GM21515 (cell line): ENCODE measurements around the gene MCF2L2.
"Not testable (repeated sequence)": the region's sequence is repeated elsewhere in the genome, so short reads cannot be mapped to it uniquely, and the experiment has no call there.

Experiments used
- ATAC-seq: cut with Tn5 transposase; IDR thresholded peaks from one replicate; pipeline ENCODE4 v1.9.1; 2021; ENCODE audit not compliant: unreplicated experiment

Gene MCF2L2

GRCh38 chr3:183396662-183397391 is 31.6 kb downstream of the MCF2L2 start:
- ATAC-seq: no peak

- ATAC-seq: no peak
Observed at GRCh38 chr3:183394150-183394549, 34.3 kb downstream of the MCF2L2 start.

DNA sequence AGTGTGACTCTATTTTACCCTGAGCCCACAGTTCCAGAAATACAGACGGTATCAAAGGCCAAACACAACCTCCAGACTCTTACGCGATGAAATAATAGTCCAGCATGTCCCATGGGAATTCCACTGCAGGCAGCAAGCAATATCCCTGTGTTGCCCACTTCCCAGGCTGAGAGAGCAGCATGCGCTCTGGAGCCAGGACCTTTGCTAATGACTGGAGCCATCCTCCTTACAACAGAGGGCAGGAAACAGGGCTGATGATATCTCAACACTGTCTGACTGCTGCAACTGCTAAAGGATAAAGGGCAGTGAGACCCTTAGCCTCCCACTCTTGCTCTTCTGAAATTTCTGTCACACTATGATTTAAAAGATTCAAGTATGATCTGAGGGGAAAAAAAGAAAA is 34.8 kb downstream of the MCF2L2 start:
- ATAC-seq: no peak

GRCh38 chr3:183392186-183393034 is 36.0 kb downstream of the MCF2L2 start:
- no peak for ATAC-seq

DNA sequence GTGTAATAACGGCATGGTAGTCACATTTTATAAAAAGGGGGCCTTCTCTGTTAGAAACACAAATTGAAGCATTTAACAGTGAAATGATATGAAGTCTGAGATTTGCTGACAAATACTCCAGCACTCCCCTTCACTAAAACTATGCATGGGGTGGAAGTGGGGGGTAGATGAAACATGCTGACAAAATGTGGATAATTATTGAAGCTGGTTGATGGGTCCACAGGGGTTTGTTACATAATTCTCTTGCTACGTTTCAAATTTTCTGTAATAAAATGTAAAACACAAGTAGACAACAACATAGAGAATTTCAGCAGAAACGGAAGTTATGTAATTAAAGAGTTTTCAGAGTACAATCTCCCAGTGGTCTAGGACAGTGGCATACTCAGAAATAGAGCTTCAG is 37.0 kb downstream of the MCF2L2 start:
- ATAC-seq: no peak

- no peak for ATAC-seq
Observed at GRCh38 chr3:183390844-183391243, 37.6 kb downstream of the MCF2L2 start.

DNA sequence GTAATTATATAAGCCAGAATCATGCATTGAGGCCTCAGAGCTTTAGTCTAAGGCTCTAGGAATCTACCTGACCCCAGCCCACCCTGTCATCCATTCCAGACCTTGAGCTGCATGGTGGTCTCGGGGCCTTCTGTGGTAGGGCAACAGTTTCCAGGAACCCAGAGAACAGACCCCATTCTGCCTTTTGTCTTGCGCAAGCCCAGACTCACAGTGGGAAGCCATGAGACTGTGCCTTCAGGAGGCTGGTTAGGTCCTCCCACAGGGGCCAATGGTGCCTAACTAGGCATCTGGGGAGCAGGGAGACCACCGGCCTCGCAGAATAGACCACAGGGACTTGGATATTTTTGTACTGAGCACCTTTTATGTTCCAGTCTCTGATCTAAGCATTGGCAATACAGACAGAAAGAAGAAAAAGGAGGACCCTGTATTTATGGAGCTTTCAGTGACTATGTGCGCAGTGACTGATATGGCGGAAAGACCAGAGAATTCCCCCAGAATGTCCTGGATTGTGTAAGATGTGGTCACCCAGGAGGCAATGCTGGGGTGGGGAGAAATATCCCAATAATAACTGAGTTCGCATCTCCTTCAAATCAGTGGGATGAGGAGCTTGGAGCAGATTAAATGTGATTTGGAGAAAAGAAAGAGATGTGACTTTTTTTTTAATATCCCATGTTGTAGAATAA is 40.1 kb downstream of the MCF2L2 start:
- no peak for ATAC-seq

GRCh38 chr3:183387797-183388196 is 40.6 kb downstream of the MCF2L2 start:
- ATAC-seq: no peak

GRCh38 chr3:183386651-183387050 is 41.8 kb downstream of the MCF2L2 start:
- ATAC-seq: no peak

DNA sequence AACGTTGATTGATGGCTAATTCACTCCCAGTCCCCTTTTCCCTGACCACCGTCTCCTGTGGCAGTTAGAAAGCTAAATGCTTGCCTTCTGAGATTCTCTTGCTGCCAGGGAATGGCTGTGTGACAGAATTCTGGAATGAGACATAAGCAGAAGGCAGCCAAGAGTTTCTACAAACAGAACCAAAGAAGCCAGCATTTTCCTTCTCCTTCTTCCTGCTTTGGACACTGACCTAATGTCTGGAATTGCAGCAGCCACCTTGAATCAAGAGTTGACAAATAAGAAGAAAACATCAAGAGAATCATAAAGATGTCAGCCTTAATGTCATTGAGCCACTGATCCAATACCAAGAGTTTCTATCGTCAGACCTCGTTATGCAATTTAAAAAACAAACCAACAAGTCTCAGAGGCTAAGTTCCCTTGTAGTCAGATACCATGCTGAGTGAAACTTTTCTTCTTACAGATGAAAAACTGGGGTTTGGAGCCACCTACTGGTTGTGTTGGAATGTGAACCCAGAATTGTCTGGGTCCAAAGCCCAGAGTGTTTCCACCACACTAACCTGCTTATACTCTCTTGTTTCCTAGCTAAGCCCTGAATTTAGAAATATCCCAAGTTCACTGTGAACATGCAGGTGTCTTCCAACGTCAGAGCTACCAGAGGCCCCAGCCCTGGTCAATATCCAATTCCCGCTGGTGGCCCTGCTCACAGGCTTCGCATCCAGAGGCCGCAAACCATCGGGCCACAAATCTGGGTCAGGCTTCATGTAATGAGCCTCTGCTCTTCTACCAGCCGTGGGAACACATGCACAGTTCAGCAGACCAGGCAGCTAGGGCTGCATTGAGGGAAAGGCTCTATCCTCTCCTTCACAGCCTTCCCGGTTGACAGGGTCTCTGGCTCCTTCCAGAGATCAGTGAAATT is 42.5 kb downstream of the MCF2L2 start:
- ATAC-seq: peak; percentile 68

DNA sequence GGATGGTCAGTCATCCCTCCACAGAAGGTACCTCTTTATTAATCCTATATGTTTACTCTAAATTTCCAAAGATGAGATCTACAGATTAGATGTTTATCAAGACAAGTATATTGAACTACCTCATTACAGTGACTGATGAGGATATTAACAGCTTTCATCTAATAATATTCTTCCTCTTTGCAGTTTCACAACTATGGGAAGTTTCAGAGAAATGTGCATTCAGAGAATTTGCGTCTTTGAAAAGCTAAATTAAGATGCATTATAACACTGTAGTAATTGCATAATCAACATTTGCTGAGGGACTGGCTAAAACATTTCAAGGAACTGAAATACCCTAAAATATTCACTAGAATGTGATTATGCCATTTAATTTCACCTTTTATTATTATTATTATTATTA is 46.7 kb downstream of the MCF2L2 start:
- ATAC-seq: no peak

- ATAC-seq: no peak
Observed at GRCh38 chr3:183381179-183381578, 47.2 kb downstream of the MCF2L2 start.

- no peak for ATAC-seq
Observed at GRCh38 chr3:183378951-183379350, 49.5 kb downstream of the MCF2L2 start.

GRCh38 chr3:183378545-183378944 is 49.9 kb downstream of the MCF2L2 start:
- ATAC-seq: no peak

DNA sequence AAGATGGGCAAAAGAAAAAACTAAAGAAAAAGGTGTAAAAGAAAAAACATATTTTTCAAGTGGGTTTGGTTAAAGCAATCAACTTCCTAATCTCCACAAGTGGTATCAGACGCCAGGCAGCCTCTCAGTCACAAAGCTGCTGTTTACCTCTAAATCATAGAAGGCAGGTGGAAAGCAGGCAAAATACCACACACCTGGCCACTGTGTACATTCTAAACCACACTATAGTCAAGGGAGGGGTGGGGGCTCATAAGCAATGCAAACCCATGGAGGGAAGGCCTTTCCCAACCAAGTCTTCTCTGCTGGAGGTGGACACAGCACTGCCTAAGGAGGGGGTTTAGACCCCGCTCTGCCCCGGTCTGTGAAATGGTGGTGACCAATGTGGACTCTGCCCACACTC is 50.4 kb downstream of the MCF2L2 start:
- ATAC-seq: no peak

- no peak for ATAC-seq
Observed at GRCh38 chr3:183377307-183377959, 51.0 kb downstream of the MCF2L2 start.

DNA sequence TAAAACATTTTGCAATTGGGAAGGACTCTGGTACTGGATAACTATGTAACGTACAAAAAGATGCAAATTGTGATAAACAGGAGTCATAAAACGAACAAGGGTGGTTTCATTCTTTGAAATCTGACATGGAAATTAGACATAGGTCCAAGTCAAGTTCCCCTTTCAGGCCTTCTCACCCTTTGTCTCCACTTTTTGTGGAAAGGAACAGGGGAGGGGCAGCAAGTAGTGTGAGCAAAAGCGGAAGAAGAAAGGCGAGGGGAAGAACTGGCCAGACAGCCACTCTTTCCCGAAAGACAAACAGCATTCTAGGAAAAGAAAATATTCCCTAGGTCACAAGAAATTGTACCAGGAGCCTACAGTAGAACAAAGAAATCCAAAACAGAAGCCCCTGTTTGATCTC is 52.6 kb downstream of the MCF2L2 start:
- no peak for ATAC-seq

- no peak for ATAC-seq
Observed at GRCh38 chr3:183375337-183375736, 53.1 kb downstream of the MCF2L2 start.

GRCh38 chr3:183372911-183373310 is 55.5 kb downstream of the MCF2L2 start:
- no peak for ATAC-seq

DNA sequence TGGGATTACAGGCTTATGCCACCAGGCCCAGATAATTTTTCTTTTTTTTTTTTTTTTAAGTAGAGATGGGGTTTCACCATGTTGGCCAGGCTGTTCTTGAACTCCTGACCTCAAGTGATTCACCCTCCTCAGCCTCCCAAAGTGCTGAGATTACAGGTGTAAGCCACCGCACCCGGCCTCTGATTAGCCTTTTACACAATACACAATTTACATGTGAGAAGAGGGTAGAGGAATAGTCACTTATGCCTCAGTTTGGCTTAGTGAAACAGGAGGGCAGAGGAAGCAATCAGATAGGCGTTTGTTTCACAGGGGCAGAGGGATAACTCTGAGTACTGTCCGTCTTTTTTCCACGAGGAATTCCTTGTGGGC is 56.8 kb downstream of the MCF2L2 start:
- ATAC-seq: not testable (repeated sequence)
